Measurements from ENCODE around the gene DUOX1.

Gene DUOX1

GRCh38 chr15:45112143-45112590 is 17.6 kb upstream of the DUOX1 start:
- Histone ChIP-seq H3K27me3 (ENCODE audit: insufficient read depth, poor library complexity, severe bottlenecking) (peaks cover 66% of the 10 kb centered on the region), H3K4me3 (replicated peaks; ENCODE audit: insufficient read depth, low read length) (no peak overlapping the region)
- TF ChIP-seq SPI1 (IDR thresholded peaks at IDR 0.05; ENCODE audit: borderline replicate concordance, low read depth) (peak; percentile 80), POLR2AphosphoS5 (IDR thresholded peaks at IDR 0.05; ENCODE audit: low read depth) (no peak), CTCF (IDR thresholded peaks at IDR 0.05; ENCODE audit: insufficient read depth, low read length) (no peak)
- TF ChIP-seq, protein P1, sequence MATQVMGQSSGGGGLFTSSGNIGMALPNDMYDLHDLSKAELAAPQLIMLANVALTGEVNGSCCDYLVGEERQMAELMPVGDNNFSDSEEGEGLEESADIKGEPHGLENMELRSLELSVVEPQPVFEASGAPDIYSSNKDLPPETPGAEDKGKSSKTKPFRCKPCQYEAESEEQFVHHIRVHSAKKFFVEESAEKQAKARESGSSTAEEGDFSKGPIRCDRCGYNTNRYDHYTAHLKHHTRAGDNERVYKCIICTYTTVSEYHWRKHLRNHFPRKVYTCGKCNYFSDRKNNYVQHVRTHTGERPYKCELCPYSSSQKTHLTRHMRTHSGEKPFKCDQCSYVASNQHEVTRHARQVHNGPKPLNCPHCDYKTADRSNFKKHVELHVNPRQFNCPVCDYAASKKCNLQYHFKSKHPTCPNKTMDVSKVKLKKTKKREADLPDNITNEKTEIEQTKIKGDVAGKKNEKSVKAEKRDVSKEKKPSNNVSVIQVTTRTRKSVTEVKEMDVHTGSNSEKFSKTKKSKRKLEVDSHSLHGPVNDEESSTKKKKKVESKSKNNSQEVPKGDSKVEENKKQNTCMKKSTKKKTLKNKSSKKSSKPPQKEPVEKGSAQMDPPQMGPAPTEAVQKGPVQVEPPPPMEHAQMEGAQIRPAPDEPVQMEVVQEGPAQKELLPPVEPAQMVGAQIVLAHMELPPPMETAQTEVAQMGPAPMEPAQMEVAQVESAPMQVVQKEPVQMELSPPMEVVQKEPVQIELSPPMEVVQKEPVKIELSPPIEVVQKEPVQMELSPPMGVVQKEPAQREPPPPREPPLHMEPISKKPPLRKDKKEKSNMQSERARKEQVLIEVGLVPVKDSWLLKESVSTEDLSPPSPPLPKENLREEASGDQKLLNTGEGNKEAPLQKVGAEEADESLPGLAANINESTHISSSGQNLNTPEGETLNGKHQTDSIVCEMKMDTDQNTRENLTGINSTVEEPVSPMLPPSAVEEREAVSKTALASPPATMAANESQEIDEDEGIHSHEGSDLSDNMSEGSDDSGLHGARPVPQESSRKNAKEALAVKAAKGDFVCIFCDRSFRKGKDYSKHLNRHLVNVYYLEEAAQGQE (IDR thresholded peaks at IDR 0.05; ENCODE audit: insufficient replicate concordance, low read depth): no peak

DNA sequence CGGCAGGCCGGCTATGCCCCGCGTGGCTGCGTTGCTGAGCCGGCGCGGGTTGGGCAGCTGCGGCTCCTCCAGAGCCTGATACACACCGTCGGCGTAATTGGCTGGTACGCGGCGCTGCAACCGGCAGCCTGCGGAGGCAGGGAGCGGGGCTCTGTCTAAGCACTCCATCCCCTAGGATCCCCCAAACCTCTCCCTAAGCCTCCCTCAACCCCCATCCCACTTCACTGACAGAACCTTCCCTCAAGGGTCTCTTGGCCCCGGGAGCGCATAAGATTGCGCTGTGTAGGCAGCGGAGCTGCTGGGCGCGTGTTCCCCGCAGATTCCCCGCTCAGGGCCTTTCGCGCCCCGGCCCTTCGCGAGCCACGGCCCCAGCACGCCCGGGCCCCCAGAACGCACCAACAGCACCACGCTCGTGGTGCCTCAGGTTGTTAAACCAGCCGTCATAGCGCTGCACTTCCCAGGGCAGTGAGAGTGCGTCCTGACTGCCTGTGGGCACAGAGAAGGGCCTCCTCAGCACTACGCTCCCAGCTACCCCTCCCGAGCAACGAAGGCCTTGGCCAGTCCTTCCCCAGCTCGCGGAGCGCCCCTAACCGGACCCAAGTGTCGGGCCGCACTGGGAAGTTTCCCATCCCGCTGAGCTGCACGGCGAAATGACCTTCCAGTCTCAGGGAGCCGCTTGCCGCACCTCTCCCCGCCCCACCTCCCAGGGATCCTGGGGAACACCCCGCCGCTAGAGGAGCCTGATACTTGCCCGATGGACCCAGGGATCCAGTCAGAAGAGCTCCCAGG is 17.0 kb upstream of the DUOX1 start:
- DNase-seq (ENCODE audit: low read depth in 1 of 2, low spot score in 1 of 2): no peak
- H3K27me3 ChIP-seq (ENCODE audit: insufficient read depth, poor library complexity, severe bottlenecking): peaks cover 72% of the 10 kb centered on the region
- H3K27ac ChIP-seq (replicated peaks): no peak overlapping the region
- TF ChIP-seq POLR2AphosphoS5 (IDR thresholded peaks at IDR 0.05; ENCODE audit: low read depth) (no peak), SPI1 (IDR thresholded peaks at IDR 0.05; ENCODE audit: borderline replicate concordance, low read depth) (no peak), GABPA (IDR thresholded peaks at IDR 0.05; ENCODE audit: low read depth) (no peak), CTCF (IDR thresholded peaks at IDR 0.05; ENCODE audit: insufficient read depth, low read length) (no peak)
- TF ChIP-seq, protein P1 (IDR thresholded peaks at IDR 0.05; ENCODE audit: insufficient replicate concordance, low read depth): no peak
- H3K4me3 ChIP-seq (replicated peaks; ENCODE audit: insufficient read depth, low read length): no peak overlapping the region

More at GRCh38 chr15:45112143-45112590, 17.6 kb upstream of the DUOX1 start:
- H3K27ac ChIP-seq (replicated peaks): no peak overlapping the region
- DNase-seq (ENCODE audit: low read depth in 1 of 2, low spot score in 1 of 2): peak in 1 of 2 experiments; percentile 15

GRCh38 chr15:45113380-45113990 is 16.3 kb upstream of the DUOX1 start:
- DNase-seq (ENCODE audit: low read depth in 1 of 2, low spot score in 1 of 2): no peak
- H3K4me3 ChIP-seq (replicated peaks; ENCODE audit: insufficient read depth, low read length): no peak overlapping the region
- TF ChIP-seq CTCF (IDR thresholded peaks at IDR 0.05; ENCODE audit: insufficient read depth, low read length) (no peak), POLR2AphosphoS5 (IDR thresholded peaks at IDR 0.05; ENCODE audit: low read depth) (no peak), SPI1 (IDR thresholded peaks at IDR 0.05; ENCODE audit: borderline replicate concordance, low read depth) (no peak)
- TF ChIP-seq, protein P1 (IDR thresholded peaks at IDR 0.05; ENCODE audit: insufficient replicate concordance, low read depth): no peak
- peaks cover 72% of the 10 kb centered on the region for H3K27me3 ChIP-seq (ENCODE audit: insufficient read depth, poor library complexity, severe bottlenecking)
- H3K27ac ChIP-seq (replicated peaks): no peak overlapping the region
